Psoas muscle (tissue), 8 donors: ENCODE measurements around the gene ZP1. TPM values are rescaled to one million over a fixed set of nuclear protein-coding genes. Genes with fewer than 3 reads are reported as not detected.

Experiments
- ATAC-seq, 4 donors: fragments of 200-7000 bp; cut with Tn5 transposase; one replicate each; pipeline ENCODE4 v1.9.1; 2020; ENCODE audit warnings: moderate library complexity in 3 of 4, mild to moderate bottlenecking in 2 of 4
- DNase-seq, 2 donors: peaks; one replicate each; pipeline ENCODE4 v3.0.0-alpha.2; 2020
- H3K27ac ChIP-seq: fragments of 200-600 bp; one replicate; pipeline ENCODE4 v1.8.0; 2022
- H3K27me3 ChIP-seq, 3 donors: fragments of 200-600 bp in 1 of 3; one replicate each; pipeline versions ENCODE4 v1.6.1 to v1.8.0; 2013 to 2022; ENCODE audit warnings: low read length in 2 of 3, mild to moderate bottlenecking in 2 of 3, moderate library complexity in 1 of 3; ENCODE audit not compliant: insufficient read depth in 3 of 3
- H3K36me3 ChIP-seq, 2 donors: fragments of 200-600 bp in 1 of 2; one replicate each; pipeline versions ENCODE4 v1.6.1 to v1.8.0; 2013 to 2022; ENCODE audit warnings: low read depth in 1 of 2, mild to moderate bottlenecking in 1 of 2, moderate library complexity in 1 of 2; ENCODE audit not compliant: insufficient read depth in 1 of 2
- H3K4me1 ChIP-seq: fragments of 200-600 bp; one replicate; pipeline ENCODE4 v1.8.0; 2022
- H3K4me3 ChIP-seq: fragments of 200-600 bp; one replicate; pipeline ENCODE4 v1.8.0; 2022; ENCODE audit warnings: mild to moderate bottlenecking
- H3K9me3 ChIP-seq: fragments of 200-600 bp; one replicate; pipeline ENCODE4 v1.8.0; 2022
- CTCF ChIP-seq: fragments of 200-600 bp; IDR thresholded peaks from one replicate; pipeline ENCODE4 v1.8.0; 2022; ENCODE audit warnings: antibody characterized with exemption
- WGBS, 3 donors: extraction: QIAGEN DNeasy Blood & Tissue Kit; methylation state at CpG; one replicate each; pipeline versions ENCODE4 v1.1.6 to v1.1.7; 2013; 5-methylcytosine and 5-hydroxymethylcytosine counted together
- intact Hi-C, 2 donors: fragments of 100-400 bp; cut with DNase I; formaldehyde crosslinking; loops; one replicate each; pipeline versions ENCODE4 v1.11.0 to v1.14.2; 2022
- polyA plus RNA-seq, 3 donors: library from polyadenylated mRNA; stranded (reverse); fragments of 200-250 nt; gene quantifications; one replicate each; pipeline ENCODE4 v1.2.3, GENCODE V29; 2013
- total RNA-seq, 4 donors: library from RNA; stranded (reverse); fragmentation: NEBNext Ultra II Directional in 2 of 4; extraction: Animal tissue kit (Norgen Biotek cat#: 25700) in 2 of 4; gene quantifications; one replicate each; pipeline versions ENCODE4 v1.2.1 to v1.2.4, GENCODE V29; 2021 to 2023
- donor health status: healthy with polysubstance abuse.
- donor health status: DM: no; HTN: no; CAD: no; lungs with moderate emphysema.
- donor health status: Bipolar disorder and iron deficiency.
- donor health status: healthy.
- donor health status: DM: yes; HTN: yes; CAD: no.
- donor health status: DM: no; HTN: no; CAD: no.
- donor health status: DM: no; HTN: no; CAD: no.
- donor health status: DM: yes; HTN: yes; CAD: no.

The ZP1 gene
- total and polyA plus RNA-seq, 7 donors: 0.18 to 0.52 (median 0.29) TPM; not detected in 3

GRCh38 chr11:60851327-60852104 is 15.8 kb upstream of the ZP1 start:
- 85 to 90% (median 86%) methylated on average over 17 of the region's 17 CpGs for WGBS, 3 donors
- intact Hi-C loops: no loop called here
- peak in 1 of 2 donors; percentile 16 for DNase-seq
- H3K36me3 ChIP-seq: peaks cover 3 to 67% of the 10 kb centered on the region in 2 donors
- H3K27me3 ChIP-seq: no peaks in the 10 kb centered on the region
- no peaks in the 10 kb centered on the region for H3K9me3 ChIP-seq
- no peak overlapping the region for H3K4me3 ChIP-seq
- no peak for TF ChIP-seq CTCF
- no peak overlapping the region for H3K27ac ChIP-seq
- no peaks in the 10 kb centered on the region for H3K4me1 ChIP-seq
- ATAC-seq: no peak

- no peak for TF ChIP-seq CTCF
- DNase-seq (peak in 1 of 2 donors; percentile 34), ATAC-seq (no peak)
Measured at GRCh38 chr11:60852117-60852981, 15.0 kb upstream of the ZP1 start.

DNA sequence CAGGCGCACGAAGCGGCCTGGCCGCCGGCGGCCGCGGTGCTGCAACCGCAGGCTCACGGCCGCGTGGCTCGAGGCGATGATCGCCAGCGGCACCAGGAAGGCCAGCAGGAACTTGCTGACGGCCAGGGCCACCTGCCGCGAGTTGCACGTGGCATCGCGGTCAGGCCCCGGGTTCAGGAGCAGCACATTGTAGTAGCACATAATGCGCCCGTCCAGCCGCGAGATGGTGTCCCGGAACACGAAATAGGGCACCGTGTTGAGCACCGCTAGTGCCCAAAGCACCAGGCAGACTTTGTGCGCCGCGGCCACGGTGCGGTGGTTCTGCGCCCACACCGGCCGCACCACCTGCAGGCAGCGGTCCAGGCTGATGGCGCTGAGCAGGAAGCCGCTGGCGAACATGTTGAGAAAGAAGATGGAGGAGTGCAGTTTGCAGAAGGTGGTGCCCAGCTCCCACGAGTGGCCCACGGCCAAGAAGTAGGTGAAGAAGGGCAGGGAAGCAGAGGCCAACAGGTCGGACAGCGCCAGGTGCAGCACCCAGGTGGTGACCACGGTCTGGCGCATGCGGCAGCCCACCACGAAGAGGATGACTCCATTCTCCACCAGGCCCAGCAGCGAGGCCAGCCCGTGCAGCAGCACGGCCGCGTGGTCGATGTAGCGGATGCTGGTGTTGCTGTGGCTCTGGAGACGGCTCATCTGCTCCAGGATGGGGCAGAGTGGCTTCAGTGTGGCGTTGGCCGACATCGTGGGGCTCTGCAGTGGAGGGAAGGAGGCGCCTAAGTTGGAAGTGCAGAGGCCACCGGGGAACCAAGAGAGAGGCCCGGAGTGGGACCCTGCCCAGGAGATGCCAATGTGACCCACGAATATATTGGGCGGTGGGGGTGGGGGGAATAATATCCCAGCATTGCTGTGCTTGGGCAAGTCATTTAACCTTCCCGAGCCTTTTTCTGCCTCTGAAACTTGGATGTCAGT is 14.1 kb upstream of the ZP1 start:
- Histone ChIP-seq H3K4me1 (no peaks in the 10 kb centered on the region), H3K36me3 (peaks cover 3 to 52% of the 10 kb centered on the region in 2 donors), H3K27me3 (no peaks in the 10 kb centered on the region), H3K9me3 (no peaks in the 10 kb centered on the region), H3K4me3 (no peak overlapping the region), H3K27ac (no peak overlapping the region)
- WGBS, 3 donors: 87 to 91% (median 89%) methylated on average over 64 to 68 of the region's 68 CpGs
- TF ChIP-seq CTCF: no peak
- DNase-seq (peak in 1 of 2 donors; percentile 43), ATAC-seq (no peak)
- intact Hi-C loops: no loop called here

More at GRCh38 chr11:60852117-60852981, 15.0 kb upstream of the ZP1 start:
- intact Hi-C loops: no loop called here
- 60 to 69% (median 69%) methylated on average over 67 to 78 of the region's 78 CpGs for WGBS, 3 donors
- Histone ChIP-seq H3K27me3 (no peaks in the 10 kb centered on the region), H3K4me1 (no peaks in the 10 kb centered on the region), H3K27ac (no peak overlapping the region), H3K4me3 (no peak overlapping the region), H3K36me3 (peaks cover 3 to 62% of the 10 kb centered on the region in 2 donors), H3K9me3 (no peaks in the 10 kb centered on the region)

DNA sequence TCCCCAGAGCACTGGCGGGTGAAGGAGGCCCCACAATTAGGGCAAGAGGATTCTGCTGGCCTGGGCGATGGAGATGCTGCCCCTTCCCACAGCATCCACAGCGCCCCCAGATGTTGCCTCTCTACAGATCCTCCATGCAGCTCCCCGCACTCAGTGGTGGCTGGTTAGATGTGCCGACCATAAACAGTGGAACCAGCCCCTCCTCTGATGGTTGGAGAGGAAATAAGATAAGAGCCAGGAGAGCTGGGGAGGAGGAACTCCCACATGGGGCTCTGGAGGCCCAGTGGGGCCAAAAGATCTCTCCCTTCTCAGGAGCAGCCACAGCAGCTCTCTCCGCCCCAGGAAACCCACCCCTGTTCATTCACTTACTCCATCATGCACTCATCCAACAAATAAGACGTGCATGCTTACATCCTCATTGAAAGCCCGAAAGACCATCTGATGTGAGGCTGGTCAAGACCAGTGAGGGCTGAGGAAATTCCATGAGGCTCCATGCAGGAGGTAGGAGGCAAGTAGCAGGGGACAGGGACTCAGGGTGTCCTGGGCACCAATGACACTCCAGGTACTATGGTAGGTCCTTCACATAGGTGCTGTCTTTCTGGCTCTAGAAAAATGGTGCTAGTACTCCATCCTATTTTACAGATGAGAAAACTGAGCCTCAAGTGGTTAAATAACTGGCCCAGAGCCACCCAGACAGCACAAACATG is 13.0 kb upstream of the ZP1 start:
- no peak for ATAC-seq

More for the DNA sequence above, 13.0 kb upstream of the ZP1 start:
- peaks cover 3 to 42% of the 10 kb centered on the region in 2 donors for H3K36me3 ChIP-seq
- H3K27me3 ChIP-seq: no peaks in the 10 kb centered on the region
- H3K4me3 ChIP-seq: peak overlapping the region; percentile 34
- peak in 1 of 2 donors; percentile 17 for DNase-seq
- no peaks in the 10 kb centered on the region for H3K9me3 ChIP-seq
- H3K4me1 ChIP-seq: no peaks in the 10 kb centered on the region
- H3K27ac ChIP-seq: no peak overlapping the region
- WGBS, 3 donors: 77 to 87% (median 82%) methylated on average over 8 of the region's 8 CpGs
- TF ChIP-seq CTCF: no peak
- intact Hi-C loops: no loop called here
